Frontal cortex (tissue), 4 donors: ENCODE results near the gene ITPKB. TPM values are rescaled to one million over a fixed set of nuclear protein-coding genes. Genes with fewer than 3 reads are reported as not detected.
A peak's percentile ranks its signal among the peaks of the same experiment; 100 is the strongest.
"Not testable (repeated sequence)": the region's sequence is repeated elsewhere in the genome, so short reads cannot be mapped to it uniquely, and the experiment has no call there.

Experiments
- DNase-seq, 2 donors: peaks; one replicate each; pipeline ENCODE4 v3.0.0; 2012; ENCODE audit warnings: low spot score in 2 of 2
- FAIRE-seq: peaks from 2 replicates; lab custom pipeline; 2012; peaks lifted over from hg19 to GRCh38; lab: Jason Lieb, UNC
- total RNA-seq: library from RNA; depleted of rRNA; stranded (reverse); fragments of >200 nt; gene quantifications from one replicate; pipeline ENCODE4 v1.2.3, GENCODE V29; 2014
- donor health status: control.
- donor health status: control.
- donor health status: control.

Gene ITPKB
- total RNA-seq, 1 donor from 2014 or later, result 3.3 TPM

DNA sequence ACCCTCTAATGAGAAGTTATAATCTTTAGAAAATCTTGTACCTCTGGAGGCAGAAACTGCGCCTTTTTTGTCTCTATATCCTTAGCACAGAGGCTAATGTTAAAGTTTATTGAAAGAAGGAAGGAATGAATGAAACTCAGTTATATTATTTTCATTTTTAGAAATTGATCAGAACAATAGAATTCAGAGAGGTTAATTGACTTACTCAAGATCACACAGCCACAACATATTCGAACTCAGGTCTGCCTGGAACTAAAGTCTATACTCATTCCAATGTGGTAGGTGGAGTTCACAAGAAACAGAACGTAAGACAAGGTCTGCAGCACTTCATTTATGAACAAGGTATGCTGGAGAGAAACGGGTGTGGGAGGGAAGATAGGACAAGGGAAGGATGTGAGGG, 23.0 kb upstream of the ITPKB start:
- DNase-seq (no peak), FAIRE-seq (no peak)

DNA sequence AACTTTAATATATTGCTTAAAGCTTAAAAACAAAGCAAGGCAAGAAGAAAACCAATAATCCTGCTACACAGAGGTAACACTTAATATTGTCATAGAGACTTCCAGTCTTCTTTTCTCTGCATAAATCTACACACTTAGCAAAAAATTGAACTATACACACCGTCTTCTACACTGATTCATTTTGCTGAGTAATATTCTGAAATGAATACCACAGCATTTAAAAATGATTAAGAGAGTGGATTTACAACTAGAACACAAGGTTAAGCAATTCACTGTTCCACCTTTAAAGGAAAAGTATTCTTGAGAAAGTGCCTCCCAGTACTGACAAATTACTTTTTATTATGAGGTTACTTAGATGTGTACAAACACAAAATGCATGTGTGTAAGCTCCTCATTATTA, 22.2 kb upstream of the ITPKB start:
- DNase-seq (no peak), FAIRE-seq (no peak)

DNA sequence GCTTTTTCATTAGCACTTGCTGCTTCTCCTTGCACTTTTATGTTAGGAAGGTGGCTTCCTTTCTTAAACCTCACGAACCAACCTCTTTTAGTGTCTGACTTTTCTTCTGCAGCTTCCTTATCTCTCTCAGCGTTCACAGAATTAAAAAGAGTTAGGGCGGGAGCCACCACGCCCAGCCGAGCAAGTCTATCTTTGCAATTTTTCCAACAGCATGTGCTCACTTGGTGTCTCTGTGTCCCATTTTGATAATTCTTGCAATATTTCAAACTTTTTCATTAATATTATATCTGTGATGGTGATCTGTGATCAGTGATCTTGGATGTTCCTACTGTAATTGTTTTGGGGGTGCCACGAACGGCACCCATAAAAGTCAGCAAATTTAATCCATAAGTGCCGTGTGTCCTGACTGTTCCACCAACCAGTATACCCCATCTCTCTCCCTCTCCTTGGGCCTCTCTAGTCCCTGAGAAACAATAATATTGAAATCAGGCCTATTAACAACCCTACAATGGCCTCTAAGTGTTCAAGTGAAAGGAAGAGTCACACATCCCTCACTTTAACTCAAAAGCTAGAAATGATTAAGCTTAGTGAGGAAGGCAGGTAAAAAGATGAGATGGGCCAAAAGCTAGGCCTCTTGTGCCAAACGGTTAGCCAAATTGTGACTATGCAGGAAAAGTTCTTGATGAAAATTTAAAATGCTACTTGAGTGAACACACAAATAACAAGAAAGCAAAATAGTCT, 15.9 kb upstream of the ITPKB start:
- FAIRE-seq (no peak), DNase-seq (no peak)

DNA sequence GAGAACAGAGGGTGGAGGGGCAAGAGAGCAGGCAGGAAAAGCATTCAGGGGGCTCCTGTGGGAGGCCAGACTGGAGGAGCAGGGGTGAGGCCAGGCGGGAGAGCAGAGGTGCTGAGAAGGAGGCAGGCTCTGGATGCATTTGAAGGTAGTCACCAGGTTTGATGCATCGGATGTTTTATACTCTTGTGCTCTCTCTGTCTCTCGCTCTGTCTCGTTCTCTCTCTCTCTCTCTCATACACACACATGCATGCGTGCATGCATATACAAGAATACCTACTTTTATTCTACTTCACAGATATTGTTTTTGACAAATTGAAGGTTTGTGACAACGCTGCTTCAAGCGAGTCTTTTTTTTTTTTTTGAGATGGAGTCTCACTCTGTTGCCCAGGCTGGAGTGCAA, 15.0 kb upstream of the ITPKB start:
- DNase-seq (no peak), FAIRE-seq (no peak)

DNA sequence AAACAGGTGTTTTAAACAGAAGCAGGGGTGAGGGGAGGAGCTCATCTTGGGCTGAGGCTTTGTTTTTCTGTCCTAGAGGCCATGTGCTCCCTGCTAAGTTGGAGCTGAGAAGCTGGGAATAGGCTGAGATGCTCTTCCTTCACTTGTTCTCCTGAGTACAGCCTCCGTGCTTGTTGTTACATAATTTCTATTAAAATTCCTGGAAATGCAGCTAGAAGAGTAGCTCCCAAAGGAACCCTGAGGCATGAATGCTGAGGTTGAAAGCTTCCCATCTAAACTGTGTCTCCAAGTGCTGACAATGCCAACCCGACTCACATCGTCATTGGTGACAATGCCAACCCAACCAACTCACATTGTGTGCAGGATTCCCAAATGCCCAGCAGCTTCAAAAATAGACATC, 12.6 kb upstream of the ITPKB start:
- DNase-seq (no peak), FAIRE-seq (no peak)

DNA sequence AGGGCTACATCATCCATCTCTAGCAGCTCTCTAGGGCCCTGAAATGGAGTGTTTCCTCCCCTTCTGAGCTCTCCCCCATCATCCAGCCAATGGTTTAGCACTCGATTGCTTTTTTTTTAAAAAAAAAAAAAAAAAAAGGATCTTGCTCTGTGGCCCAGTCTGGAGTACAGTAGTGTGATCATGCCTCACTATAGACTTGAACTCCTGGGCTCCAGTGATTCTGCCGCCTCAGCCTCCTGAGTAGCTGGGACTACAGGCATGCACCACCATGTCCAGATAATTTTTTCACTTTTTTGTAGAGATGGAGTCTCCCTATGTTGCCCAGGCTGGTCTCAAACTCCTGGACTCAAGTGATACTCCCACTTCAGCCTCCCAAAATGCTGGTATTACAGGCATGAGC, 12.1 kb upstream of the ITPKB start:
- FAIRE-seq (no peak), DNase-seq (no peak)

DNA sequence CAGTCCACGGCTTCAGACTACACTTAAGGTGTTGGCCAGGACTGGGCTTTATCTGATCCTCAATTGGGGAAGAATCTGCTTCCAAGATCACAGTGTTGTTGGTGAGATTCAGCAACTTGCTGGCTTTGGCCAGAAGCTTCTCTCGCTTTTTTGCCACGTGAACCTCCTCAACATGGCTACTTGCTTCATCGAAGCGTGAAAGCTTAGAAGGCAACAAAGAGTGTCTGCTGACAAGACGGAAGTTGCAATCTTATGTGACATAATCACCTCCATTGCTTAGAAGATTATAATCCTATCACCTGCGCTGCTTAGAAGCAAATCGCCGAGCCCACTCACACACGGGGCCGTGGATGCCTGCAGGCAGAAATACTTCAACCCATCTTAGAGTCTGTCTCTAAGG, 10.4 kb upstream of the ITPKB start:
- DNase-seq, result no peak
- no peak for FAIRE-seq

DNA sequence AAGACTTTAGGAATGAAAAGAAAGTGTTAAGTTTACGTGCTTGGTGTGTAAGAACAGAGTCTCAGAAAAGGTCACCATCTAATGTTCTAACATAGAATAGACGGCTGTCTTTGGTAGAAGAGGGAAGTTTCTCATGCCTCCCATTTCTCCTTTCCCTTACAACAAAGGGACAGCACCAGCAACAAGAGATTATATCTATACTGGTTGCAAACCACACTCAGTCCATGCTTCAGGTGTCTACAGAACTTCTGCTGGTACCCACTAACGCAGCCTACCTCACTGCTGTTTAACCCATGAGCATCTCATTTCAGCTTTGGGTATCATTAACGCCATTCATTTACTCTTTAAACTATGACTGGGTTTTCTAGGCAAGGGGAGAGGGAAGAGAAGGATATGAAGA, 9.2 kb upstream of the ITPKB start:
- DNase-seq (no peak), FAIRE-seq (no peak)

DNA sequence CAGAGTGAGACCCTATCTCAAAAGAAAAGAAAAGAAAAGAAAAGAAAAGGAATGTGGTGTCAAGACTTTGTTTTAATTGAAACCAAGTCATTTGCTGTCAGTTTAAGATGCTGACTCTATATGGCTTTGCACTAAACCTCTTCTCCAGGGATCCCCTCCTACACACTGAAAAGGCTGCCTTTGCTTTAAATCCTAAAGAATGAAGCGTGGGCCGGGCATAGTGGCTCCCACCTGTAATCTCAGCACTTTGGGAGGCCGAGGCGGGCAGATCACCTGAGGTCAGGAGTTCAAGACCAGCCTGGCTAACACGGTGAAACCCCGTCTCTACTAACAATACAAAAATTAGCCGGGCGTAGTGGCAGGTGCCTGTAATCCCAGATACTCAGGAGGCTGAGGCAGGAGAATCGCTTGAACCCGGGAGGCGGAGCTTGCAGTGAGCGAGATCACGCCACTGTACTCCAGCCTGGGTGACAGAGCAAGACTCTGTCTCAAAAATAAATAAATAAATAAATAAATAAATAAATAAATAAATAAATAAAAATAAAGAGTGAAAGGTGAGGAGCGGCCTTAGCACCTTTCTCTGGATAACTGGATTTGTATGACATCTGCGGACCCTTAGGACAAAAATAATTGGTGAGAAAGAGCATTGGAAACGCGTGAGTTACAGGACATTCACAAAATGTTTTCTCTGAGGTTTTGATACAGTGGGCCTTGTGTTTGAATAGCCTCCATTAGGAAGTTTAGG, 8.6 kb upstream of the ITPKB start:
- DNase-seq, FAIRE-seq: not testable (repeated sequence)

DNA sequence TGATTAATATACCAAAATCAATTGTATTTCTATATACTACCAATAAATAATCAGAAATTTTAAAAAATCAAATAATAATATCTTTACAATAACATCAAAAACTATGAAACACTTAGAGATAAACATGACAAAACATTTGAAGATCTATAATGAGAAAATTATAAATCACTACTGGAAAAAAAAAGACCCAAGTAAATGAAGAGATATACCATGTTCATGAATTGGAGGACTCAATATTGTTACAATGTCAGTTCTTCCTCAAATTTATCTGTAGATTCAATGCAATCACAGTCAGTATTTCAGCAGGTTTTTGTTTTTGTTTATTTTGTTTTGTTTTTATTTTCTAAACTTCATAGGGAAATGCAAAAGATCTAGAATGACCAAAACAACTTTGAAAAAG, 4.2 kb upstream of the ITPKB start:
- FAIRE-seq (peak; percentile 85), DNase-seq (no peak)

DNA sequence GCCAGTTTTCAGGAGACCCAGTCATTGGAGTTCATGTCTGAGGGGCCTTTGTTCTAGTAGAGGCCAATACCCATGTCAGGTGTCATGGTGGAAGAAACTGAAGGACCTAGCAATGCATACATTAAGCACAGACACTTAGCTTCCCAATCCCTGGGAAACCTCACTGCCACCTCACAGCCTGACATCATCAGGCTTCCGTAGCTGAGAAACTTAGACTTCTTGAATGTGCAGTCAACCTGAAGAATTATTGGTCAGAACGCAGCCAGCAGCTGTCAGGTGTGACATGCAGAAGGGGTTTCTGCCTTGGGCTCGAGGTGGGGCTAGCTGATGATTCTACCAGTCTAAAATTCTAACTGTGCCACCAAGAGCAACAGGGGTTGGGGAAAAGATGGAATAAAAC, 1.9 kb upstream of the ITPKB start:
- FAIRE-seq (no peak), DNase-seq (no peak)

DNA sequence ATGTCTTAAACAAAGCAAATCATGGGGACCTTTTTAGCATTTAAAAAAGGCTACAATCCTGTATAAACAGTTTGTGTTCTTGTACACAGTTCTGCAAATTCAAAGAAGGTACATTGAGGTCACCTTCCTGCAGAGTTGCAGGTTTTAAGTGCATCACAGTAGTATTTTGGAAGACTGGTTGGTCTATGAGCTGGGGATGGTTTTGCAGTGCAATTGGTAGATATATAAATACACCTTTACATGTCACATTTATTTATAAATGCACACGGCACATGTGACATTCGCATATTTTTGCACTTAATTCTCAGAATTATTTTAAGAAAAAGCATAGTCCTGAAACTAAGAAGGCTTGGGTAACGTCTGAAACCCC, 599 bp upstream of the ITPKB start:
- DNase-seq, result no peak
- FAIRE-seq, result no peak

DNA sequence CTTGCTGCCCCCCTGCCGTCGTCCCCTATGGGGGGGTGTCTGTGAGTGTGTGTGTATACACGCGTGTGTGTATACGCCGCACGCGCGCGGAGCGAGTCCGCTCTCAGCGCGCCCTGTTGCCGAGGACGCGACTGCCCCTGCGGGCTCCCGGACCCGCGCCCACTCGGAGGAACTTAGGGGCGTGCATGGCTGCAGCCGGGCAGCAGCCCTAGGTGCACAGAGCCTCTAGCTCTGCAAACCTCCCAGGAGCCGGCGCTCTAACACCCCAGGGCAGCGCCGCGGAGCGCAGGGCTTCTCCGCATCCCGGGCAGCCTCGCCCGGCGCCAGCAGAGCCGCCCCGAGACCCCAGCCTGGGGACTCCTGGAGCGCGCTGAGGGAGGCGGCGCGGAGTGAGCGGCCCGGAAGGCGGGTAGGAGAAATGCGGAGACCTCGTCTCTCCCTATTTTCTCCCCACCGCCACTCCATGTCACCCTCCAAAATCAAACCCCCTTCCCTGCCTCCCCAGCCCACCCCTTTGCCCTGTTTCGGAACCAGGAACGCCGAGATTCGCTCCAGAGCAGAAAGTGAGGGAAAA, 574 bp downstream of the ITPKB start:
- no peak for FAIRE-seq
- peak in 1 of 2 donors; percentile 45 for DNase-seq

DNA sequence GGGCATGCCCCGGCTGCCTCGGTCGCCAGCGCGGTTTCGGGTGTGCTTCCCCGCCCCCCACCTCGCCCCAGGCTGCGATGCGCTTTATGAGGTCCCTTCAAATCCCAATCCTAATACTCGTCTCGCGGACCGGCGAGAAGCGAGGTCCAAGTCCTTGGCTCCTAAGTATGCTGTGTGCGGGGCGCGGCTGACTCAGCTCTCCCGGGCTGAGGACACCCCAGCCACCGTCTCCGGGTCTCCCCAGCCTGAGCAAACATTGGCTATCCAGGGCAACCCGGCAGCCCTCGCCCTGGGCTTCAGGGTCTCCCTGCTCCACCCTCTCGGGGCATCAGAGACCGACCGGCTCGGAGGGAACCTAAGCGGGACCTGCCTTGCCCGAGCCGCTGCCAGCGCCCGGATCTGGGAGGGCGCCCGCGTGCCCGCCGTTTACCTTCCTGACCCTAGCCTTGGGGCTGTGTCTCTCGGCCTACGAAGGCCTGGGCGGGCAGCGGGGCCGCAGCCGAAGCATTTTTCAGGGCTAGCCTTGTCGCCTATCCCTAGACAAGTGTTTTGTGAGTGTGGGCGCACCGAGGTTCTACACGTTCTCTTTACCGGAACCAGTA, 1.2 kb downstream of the ITPKB start:
- FAIRE-seq (no peak), DNase-seq (peak; percentile 28 to 53)

DNA sequence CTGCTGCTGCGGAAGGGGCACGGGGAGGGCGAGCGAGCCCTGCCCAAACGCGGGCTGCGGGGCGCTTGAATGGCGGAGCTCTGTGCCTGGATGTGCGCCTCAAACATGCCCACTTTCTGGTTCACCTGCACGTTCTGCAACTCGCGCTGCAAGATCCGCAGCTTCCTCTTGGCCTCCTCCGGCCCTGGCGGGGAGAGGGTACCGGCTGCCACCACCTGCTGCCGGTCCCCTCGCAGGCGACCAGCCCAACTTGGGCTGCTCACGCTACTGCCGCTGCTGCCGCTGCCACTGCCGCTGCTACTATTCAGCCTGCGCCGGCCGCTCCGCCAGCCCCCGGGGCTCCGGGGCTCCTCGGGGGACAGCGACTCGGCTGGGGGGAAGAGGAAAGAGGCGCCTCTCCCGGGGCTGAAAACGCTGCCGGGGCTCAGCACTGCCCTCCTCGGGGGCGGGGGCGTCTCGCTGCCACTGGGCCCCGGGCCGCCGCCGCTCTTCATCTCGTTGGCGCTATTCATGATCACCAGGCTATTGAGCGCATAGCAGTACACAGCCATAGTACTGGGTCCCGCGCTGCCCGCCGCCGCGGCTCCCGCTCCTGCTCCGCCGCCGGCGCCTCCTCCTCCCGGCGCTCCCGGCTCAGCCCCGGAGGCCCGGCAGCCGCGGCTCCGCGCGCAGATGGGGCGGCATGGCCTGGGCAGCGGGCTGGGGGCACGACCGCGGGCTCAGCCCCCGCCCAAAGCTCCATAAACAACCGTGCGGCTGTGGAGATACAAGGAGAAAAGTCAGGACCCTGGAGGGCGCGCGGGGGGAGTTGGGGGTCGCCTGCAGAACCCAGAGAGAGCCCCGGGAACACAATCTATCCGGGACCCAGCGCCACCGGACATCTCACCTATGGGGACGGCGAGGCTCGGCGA, 1.9 kb downstream of the ITPKB start:
- FAIRE-seq, result no peak
- peak; percentile 59 to 65 for DNase-seq

DNA sequence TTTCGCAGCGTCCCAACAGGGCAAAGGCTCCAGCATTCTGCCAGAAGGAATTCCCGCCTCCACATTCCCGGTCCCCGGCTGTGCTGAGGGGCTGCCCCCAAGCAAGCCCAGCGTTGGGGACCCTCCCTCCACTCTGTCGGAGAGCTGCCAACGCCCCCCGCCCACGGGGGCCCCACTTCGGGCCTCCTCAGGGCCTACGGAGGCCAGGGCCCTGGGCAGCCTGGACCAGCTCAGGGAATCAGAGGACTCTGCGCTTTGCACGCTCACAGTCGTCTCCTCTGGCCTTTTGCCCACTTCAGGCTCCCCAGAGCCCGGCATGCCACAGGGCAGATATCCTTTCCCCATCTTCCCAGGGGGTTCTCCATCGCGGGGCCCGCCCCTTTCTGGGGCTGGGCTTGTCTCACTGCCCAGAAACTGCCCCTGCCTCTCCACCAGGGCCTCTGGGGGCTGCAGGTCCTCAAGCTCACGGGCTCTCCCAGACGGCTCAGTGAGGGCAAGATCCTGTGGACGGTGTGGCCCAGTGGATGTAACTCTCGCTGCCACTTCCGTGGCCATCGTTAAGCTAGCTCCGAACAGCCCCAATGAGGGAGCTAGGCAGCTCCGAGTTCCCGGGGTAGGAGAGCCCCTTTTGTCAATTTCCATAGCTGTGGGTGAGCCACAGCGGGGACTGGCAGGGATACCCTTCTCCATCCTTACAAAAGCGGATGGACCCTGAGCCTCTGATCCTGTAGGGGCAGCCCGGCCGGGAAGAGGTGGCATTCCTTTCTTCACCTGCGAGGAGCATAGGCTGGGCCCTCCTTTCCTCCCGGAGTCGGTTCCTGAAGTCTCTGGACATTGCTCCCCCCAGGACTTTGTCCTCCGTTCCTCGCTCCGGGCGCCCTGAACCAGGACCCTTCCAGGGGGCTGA, 2.8 kb downstream of the ITPKB start:
- DNase-seq (peak in 1 of 2 donors; percentile 36), FAIRE-seq (no peak)

DNA sequence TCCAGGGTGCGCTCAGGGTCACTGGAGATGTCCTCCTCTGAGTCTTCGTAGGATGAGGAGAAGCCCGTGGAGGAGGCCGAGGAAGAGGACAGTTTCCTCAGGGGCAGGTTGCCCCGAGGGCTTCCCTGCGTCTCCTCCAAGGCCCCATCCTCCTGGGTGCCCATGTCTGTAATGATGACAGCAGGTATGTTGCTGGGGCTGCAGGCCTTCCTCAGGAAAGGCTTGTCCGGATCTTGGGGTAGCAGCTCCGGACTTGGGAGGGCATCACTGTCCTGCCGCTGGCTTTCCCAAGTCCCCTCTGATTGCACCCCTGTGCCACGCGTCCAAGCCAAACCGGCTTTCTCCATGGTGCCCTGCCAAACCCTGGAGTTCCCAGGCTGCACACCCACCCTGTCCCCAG, 3.5 kb downstream of the ITPKB start:
- no peak for FAIRE-seq
- DNase-seq, result no peak

DNA sequence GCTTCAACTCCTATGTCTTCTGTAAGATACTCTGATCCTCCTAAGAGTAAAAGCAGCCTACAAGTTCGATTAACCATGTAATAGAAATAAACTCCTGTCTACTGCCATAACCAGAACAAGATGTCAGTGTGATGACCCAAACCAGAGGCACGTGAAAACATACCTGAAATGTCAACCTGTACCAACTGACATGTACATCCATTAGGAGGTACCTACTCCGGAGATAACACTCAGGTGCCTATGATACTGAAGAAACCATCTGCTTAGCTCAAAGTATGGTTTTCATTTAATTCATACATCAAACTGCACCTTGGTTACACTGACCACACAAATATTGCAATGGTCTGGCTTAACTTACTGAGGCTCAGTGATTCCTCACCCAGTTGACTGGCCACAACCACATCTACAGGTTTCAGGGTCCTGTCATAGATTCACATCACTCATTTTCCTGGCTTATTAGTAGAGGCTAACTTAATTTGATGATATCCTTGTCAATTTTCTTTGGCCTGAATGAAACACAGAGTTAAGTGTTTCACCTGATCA, 4.4 kb downstream of the ITPKB start:
- FAIRE-seq (no peak), DNase-seq (no peak)

DNA sequence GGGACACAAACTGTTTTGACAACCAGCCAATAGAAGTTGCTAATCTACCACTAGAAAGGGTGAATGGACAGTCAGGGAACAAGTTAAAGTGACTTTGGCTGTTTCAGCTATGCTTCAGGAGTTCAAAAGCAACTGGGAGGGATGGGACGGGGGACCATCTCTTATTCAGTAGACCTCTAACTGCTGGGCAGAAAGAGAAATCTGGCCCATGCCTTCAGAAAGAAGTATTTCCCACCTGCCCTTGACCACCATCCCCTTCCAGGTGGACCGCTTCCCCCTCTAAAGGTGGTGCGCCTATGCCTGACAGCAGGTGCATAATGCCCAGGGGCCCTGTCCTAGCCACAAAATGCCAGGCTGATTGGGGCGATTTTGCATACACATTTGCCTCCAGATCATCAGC, 5.2 kb downstream of the ITPKB start:
- DNase-seq (no peak), FAIRE-seq (no peak)
